ENCODE data around the gene HS3ST6. TPM values are rescaled to one million over a fixed set of nuclear protein-coding genes. Genes with fewer than 3 reads are reported as not detected.
"Not testable (repeated sequence)": the region's sequence is repeated elsewhere in the genome, so short reads cannot be mapped to it uniquely, and the experiment has no call there.

The HS3ST6 gene
- total RNA-seq, 1 donor from 2014 or later, result not detected

DNA sequence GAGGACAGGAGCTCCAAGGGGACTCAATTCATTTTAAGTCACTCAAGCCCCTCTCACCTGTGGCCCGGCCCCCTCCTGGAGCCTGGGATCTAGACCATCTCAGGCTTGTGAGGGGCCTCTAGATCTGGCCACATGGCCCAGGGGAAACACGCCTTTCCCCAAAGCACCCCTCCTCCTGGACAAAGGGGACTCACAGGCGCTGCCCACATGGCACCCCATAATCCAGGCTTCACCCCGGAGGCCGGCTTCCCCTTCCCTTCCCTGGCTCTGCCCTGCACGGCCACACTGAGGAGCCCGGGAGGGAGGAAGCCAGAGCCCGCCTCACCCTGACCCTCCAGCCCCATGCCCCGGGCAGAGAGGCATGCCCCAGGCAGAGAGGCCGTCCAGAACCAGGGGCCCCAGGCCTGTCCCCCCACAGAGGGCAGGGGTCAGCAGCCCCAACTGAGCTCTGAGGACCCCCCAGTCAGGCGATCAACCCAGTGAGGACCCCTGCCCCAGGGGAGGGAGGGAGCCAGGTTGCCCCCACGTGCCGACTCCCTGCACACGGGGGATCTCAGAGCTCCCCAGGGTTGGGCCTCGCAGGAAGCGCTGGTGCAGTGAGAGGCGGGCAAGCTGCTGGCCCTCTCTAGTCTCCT, 10.9 kb downstream of the HS3ST6 start:
- DNase-seq (ENCODE audit: low read depth), result no peak

DNA sequence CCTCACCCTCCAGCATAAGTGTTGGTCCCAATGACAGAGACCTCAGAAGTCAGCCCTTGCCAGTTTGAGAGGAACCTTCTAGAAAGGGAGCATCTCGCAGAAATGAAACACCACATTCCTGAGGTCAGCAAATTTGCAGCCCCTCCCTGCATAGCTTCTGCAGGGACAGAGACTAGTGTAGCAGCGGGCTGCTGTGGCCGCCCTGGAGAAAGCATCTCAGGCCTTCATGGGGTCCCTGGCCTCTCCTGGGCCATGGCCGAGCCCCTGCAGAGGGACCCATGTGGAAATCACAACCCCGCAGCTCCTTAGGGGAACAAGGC, 11.4 kb downstream of the HS3ST6 start:
- DNase-seq (ENCODE audit: low read depth), result no peak

DNA sequence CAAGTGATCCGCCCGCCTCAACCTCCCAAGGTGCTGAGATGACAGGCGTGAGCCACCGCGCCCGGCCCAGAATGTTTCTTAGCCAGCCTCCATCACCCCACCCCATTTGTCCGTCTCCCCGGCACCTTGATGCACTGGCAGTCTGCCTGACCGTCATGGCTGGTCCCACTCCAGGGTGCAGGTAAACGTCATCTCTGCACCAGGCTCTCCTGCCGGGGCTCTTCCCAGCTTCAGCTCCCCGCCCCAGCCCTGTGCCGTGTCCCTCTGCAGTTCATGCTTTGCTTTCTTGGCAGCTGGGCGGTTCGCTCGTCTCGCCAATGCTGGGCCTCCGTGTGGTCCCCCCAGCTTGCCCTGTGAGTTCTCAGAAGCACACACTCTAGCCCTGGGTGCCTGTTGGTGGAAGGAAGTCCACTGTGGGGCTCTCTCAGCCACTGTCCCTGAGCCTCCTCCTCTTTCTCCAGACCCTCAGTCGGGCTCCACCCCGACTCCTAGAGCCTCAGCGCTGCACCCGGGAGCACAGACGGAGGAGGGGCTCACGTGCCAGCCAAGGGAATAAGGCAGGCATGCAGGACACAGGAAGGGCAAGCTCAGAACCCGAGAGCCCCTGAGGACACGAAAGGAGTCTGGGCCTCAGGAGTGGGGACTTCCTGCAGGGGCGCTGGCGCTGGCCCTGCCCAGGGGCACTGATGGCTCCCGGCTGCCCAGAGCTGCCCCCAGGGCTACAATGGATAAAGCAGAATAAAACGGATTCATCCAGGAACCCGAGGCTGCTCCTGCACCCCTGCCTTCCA, 12.0 kb downstream of the HS3ST6 start:
- no peak for DNase-seq (ENCODE audit: low read depth)

DNA sequence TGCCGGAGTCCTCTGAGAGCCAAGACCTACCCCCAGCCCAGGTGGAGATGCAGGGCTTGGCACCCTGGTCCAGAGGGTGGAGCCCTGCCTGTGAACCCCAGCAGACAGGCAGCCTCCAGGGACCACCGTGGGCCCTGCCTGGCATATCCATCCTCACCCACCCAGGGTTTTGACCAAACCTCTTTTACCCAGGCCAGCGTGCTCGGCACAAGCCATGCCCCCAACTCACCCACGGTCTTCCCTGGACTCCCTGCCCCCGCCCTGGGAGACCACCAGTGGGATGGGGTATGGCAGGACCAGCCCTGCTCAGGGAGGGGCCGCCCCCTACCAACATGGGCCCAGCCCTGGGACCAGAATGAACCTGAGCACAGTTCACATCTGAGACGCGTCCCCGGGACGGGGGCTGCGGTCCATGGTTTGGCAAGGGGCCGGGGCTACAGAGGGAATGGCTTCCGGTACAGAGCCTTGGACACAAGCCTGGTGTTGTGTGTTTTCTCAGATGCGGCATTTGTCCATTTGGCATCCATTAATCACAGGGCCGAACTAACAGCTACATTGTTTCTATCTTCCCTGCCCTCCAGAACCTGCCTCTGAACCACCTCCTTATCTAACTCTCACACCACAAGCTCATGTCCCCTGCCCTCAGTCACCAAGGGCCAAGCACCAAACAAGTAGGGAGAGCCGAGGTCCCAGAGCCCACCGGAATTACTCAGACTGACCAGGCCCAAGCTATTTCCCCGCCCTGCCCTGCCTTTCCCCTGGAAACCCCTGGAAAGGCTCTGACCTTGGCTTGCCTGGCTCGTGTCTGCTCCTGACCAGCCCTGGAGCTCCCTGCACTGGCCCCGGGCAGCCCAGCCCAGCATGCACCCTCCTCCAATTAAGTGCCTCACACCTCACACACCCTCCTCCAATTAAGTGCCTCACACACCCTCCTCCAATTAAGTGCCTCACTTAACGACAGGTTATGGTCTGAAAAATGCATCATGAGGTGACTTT, 14.1 kb downstream of the HS3ST6 start:
- no peak for DNase-seq (ENCODE audit: low read depth)

DNA sequence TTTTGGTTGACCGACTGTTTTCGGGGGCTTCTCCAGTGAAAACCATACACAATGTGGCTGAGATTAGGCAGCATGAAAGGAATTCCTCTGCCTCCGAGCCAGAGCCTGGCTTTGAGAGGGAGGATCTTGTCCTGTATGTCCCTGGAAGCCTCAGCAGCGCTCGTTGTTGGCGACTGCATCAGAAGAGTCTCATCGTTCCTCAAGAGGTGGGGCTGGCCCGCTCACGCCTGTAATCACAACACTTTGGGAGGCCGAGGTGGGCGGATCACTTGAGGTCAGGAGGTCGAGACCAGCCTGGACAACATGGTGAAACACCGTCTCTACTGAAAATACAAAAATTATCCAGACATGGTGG, 15.0 kb downstream of the HS3ST6 start:
- no peak for DNase-seq (ENCODE audit: low read depth)

DNA sequence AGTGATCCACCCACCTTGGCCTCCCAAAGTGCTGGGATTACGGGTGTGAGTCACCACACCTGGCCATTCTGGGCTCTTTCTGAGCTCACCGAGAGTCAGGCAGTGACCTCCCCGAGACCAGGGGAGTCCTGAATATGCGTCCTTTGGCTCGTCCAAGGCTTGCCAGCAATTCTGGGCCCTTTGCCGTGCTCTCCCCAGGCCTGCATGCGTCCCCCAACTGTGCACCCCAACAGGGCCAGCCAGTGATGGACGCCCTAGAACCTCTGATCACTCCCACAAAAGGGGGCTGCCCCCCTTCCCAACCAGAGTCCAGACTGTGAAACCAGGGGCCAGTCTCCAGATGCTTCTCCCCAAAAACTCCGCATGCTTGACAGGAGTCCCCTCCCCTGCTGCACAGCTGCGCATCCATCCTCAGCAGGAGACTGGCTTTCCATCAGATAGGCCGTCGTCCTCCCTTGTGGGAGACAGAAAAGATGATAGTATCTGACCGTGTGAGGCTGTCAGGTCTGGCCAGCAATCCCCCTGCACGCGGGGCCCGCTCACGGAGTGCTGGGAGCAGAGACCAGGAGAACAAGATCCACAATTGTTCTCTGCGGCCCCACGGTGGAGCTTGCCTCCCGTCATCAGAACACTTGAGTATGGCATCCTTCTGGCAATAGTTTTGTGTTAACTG, 15.5 kb downstream of the HS3ST6 start:
- DNase-seq (ENCODE audit: low read depth), result no peak

DNA sequence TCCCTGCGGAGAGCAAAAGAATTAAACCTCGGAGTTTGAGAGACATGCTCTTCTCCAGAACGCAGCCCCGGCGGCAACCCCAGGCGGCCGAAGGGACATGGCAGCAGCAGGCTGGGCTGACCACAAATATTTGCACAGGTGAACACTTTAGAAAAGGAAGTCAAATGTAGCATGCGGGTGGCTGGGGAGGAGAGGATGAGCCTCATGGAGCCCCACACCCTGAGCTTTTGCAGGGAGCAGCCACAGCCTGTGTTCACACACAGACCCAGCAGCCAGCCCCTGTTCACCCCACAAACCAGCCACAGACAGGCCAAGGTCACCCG, 17.8 kb downstream of the HS3ST6 start:
- no peak for DNase-seq (ENCODE audit: low read depth)

DNA sequence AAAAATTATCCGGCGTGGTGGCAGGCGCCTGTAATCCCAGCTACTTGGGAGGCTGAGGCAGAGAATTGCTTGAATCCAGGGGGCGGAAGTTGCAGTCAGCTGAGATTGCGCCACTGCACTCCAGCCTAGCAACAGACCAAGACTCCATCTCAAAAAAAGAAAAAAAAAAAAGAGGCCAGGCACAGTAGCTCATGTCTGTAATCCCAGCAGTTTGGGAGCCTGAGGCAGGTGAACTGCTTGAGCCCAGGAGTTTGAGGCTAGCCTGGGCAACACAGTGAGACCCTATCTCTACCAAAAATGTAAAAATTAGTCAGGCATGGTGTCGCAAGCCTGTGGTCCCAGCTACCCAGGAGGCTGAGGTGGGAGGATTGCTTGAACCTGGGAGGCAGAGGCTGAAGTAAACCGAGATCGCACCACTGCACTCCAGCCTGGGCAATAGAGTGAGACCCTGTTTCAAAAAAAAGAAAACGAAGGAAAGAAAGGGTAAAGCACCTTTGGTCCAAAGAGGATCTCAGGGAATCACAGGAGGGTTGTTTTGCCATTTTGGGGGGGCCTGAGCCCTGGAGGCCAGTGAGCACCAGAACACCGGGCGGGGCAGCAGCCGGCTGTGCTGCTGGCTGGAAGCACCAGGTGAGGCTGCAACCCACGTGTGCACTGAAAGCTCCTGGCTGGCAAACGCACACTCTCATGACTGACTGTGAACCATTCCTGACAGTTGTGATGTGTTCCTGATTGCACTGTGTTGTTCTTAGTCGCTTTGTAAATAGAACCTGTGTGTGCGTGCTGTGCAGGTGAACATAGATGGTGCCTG, 18.4 kb downstream of the HS3ST6 start:
- DNase-seq (ENCODE audit: low read depth), result no peak

DNA sequence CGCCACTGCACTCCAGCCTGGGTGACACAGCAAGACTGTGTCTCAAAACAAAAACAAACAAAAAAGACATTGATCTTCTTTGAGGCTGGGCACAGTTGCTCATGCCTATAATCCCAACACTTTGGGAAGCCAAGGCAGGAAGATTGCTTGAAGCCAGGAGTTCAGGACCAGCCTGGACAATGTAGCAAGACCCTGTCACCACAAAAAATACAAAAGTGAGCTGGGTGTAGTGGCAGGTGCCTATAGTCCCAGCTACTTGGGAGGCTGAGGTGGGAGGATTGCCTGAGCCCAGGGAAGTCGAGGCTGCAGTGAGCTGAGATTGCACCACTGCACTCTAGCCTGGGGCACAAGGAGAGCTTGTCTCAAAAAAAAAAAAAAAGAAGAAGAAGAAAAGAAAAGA, 20.5 kb downstream of the HS3ST6 start:
- DNase-seq (ENCODE audit: low read depth), result not testable (repeated sequence)

DNA sequence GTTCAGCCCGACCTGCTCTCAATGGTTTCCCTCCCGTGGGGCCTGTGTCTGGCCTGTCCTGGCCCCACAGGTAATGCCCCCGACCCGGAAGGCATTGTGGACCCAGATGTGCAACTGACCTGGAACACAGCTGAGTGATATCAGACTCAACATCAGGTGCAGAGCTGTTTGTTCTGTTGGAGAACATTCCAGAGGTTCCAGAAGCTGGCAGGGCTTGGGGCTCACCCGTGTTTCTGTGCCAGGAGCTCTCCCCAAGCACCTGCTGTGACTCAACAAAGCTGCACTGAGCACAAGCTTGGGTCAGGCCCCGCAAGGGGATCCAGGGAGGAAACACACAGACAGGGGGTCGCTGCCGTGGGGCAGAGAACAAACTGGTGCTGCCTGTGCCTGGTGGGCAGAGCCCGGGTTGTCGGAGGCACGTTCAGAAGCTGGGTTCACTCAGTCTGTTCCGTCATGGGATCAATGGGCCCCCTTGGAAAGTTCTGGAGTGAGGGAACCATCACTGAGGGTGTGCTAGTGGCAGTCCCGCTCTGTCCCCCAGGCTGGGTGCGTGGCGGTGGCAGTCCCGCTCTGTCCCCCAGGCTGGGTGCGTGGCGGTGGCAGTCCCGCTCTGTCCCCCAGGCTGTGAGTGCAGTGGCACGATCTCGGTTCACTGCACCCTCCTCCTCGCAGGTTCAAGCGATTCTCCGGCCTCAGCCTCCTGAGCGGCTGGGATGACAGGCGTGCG, 22.1 kb downstream of the HS3ST6 start:
- no peak for DNase-seq (ENCODE audit: low read depth)

DNA sequence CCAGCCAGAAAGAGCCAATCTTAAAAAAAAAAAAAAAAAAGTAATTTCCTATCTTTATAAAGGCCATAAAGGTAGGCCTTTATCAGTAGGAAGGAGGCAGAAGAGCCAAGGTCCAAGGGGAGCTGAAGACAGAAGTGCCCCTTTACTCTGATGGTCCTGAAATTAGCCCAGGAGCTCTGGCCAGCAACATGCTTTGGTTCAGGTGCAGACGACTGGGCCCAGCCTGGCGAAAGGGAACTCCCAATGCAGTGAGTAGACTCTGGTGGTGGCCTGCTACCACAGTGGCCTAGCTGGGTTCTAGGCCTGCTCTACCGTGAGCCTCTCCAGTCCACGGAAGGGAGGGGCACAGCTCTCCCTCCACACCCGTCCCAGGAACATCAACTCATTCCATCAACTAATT, 23.1 kb downstream of the HS3ST6 start:
- DNase-seq (ENCODE audit: low read depth), result no peak

DNA sequence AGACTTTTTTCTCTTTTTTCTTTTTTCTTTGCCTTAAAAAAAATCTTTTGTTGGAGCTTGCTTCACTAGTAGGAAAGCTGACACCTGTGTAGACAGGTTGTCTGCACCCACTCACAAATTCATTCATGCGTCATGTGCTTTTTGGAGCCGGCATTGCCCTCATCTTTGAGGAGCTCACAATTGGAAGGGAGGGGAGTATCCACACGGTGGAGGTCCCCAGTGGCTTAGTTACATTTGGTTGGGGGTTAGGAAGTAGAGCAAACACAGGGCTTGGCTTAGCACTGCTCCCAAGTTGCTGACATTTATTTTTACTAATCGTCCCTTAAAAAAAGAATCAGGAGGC, 27.5 kb downstream of the HS3ST6 start:
- no peak for DNase-seq (ENCODE audit: low read depth)

DNA sequence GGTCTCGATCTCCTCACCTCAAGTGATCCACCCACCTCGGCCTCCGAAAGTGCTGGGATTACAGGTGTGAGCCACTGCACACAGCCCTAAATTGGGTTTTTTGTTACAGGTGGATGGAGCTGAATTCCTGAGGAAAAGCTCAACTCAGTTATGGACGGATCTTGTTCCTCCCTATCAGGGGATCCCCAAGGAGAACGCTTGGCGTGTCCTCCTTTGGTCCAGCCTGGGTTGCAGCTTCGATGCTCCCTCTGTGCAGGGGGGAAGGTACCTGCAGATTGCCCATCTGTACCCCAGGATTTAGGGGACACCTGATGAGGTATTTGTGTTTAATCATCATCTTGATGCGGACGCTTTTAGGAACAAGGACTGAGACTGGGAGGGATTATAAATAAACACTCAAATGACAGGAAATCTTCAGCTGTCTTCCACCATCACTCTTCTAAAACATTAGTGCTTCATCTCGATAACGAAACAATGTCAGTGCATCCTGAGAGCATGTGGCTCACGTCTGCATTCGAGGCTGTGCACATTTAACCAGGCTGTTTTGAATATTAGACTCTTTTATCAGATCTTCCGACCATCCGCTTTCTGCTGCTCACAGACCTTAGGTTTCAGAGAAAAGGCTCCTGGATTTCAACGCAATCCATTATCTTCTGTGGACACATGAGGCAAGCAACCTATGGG, 28.0 kb downstream of the HS3ST6 start:
- no peak for DNase-seq (ENCODE audit: low read depth)

DNA sequence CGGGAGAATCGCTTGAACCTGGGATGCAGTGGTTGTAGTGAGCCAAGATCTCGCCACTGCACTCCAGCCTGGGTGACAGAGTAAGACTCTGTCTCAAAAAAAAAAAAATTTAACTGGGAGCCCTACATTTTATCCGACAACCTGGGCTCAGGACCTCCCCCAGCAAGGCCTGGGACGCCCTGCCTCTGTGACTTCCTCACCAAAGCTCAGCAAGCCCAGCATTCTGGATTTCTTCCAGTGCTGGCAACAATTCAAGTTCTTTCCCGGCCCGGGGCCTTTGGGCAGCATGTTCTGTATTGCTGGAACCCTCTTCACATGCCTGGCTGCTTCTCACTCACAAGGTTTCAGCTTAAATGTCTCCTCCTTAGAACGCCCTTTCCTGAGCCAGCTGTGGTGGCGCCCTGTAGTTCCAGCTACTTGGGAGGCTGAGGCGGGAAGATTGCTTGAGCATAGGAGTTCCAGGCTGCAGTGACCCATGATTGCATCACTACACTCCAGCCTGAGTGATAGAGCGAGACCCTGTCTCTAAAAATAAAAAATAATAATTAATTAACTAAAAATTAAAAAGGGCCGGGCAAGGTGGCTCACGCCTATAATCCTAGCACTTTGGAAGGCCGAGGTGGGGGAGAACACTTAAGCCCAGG, 30.4 kb downstream of the HS3ST6 start:
- DNase-seq (ENCODE audit: low read depth), result peak; percentile 49

DNA sequence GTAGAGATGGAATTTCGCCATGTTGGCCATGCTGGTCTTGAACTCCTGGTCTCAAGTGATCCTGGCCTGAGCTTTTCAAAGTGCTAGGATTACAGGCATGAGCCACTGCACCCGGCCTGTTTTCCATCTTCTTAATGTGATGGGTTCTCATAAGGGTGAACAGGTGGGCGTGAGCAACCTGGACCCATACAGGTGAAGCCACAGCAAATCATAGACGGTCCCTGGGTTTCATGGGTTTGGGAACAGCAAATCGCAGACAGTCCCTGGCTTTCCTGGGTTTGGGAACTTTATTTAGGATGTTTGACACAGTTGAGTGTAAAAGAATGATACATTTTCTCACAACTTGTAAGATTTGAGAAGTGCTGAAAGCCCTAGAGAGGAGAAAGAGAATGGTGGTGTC, 33.3 kb downstream of the HS3ST6 start:
- DNase-seq (ENCODE audit: low read depth), result no peak

DNA sequence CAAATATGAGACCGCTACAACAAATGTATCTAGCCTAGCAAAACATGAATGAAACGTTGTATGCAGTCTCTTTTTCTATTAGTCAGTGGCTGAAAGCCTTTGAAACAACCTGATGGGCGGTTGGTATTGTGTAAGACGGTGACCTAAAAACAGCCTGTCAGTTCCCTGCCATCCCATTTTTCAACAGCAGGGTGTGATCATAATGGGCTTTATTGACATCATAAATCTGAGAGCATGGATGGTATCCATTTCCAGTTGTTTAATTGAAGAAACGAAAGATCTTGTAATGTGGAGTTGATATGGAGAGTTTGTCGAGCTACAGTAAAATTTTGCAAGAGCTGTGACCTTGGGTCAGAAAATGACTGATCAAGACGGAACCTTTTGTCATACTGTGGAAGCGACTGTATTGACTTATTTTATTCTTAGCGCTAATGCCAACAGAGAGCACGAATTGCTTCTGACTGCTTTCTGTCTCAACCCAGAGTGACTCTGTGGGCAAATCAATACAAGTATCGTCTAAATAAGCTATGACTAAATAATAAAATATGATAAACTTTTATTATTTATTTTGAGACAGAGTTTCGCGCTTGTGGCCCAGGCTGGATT, 34.0 kb downstream of the HS3ST6 start:
- DNase-seq (ENCODE audit: low read depth), result no peak

DNA sequence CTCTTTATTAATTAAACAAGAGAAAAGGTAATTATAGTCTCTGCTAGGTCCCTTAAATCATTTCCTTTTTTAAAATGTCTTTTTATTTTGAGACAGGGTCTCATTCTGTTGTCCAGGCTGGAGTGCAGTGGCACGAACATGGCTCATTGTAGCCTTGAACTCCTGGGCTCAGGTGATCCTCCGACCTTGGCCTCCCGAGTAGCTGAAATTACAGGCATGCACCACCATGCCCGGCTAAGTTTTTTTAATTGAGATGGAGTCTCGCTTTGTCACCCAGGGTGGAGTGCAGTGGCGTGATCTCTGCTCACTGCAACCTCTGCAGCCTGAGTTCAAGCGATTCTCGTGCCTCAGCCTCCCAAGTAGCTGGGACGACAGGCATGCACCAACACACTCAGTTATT, 37.0 kb downstream of the HS3ST6 start:
- not testable (repeated sequence) for DNase-seq (ENCODE audit: low read depth)

DNA sequence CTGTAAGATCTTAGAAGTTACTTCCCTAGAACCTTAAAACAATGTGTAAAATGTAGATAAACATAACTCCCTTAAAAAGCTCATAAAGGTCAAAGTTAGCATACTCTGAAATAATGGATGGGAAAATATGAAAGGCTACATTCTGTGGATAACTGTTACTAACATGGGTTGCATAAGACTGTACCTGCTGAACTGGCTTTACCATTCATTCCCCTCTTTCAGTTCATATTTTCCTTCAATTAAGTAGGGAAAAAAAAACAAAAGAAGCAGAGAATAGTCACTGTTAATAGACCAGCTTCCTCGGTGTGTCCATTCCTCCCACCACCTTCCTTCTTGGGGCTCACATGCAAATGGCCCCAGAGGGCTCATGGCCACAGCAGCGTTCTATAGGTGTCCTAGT, 38.7 kb downstream of the HS3ST6 start:
- DNase-seq (ENCODE audit: low read depth), result no peak

DNA sequence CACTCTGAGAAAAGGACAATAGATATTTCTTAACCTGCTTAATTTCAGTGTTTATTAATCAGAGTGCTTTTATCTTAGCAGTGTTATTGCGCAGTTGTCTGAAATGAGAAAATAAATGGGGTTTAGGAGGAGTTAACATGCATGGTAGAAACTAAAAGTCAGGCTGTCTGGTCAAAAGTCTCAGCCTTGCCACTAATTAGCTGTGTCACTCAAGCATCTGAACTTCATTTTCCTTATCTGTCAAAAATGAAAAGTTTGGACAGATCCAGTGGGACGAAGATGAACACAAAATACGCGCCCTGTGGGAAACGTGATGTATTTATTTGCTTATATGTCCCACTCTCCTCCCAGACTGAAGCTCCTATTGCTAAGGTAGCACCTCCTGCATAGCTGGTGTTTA, 40.0 kb downstream of the HS3ST6 start:
- no peak for DNase-seq (ENCODE audit: low read depth)
